Esophagus squamous epithelium (tissue), 5 donors: ENCODE results near the gene TEDDM1. TPM values are rescaled to one million over a fixed set of nuclear protein-coding genes. Genes with fewer than 3 reads are reported as not detected.

Source experiments
- DNase-seq: peaks from one replicate; lab custom pipeline; 2025; lab: John Stamatoyannopoulos, UW
- H3K27ac ChIP-seq, 4 donors: fragments of 200-600 bp; sonication (generic); one replicate each; pipeline ENCODE4 v1.5.1; 2016 to 2019; ENCODE audit warnings: mild to moderate bottlenecking in 1 of 4
- H3K27me3 ChIP-seq, 4 donors: fragments of 200-600 bp; sonication (generic); 1 replicate in 3 of 4; 2 replicates in 1 of 4; pipeline versions ENCODE4 v1.5.1 to v1.6.0; 2017 to 2021; ENCODE audit warnings: antibody characterized with exemption in 1 of 4
- H3K36me3 ChIP-seq, 3 donors: fragments of 200-600 bp; sonication (generic); one replicate each; pipeline ENCODE4 v1.5.1; 2016 to 2019
- H3K4me1 ChIP-seq, 3 donors: fragments of 200-600 bp; sonication (generic); one replicate each; pipeline ENCODE4 v1.5.1; 2017 to 2019
- H3K4me3 ChIP-seq, 4 donors: fragments of 200-600 bp; sonication (generic); 1 replicate in 3 of 4; 2 replicates in 1 of 4; pipeline ENCODE4 v1.5.1; 2016 to 2019; ENCODE audit warnings: mild to moderate bottlenecking in 2 of 4, moderate library complexity in 1 of 4
- H3K9me3 ChIP-seq, 3 donors: fragments of 200-600 bp; sonication (generic); one replicate each; pipeline ENCODE4 v1.5.1; 2016 to 2019
- POLR2A ChIP-seq, 4 donors: fragments of 450-650 bp; IDR thresholded peaks; one replicate each; pipeline ENCODE4 v1.6.1; 2017; ENCODE audit warnings: antibody characterized with exemption in 4 of 4, mild to moderate bottlenecking in 4 of 4, moderate library complexity in 3 of 4
- WGBS, 2 donors: methylation state at CpG; one replicate each; pipeline ENCODE4 v1.1.5; 2018; 5-methylcytosine and 5-hydroxymethylcytosine counted together
- intact Hi-C: fragments of 100-400 bp; cut with DNase I; formaldehyde crosslinking; loops from one replicate; pipeline ENCODE4 v1.15.0; 2022
- total RNA-seq, 4 donors: library from RNA; depleted of rRNA; stranded (reverse); fragments of >200 nt; gene quantifications; one replicate each; pipeline ENCODE4 v1.1.0, GENCODE V29; 2016
- TF ChIP-seq, protein P1 (sequence below), 6 experiments: fragments of 450-650 bp in 4 of 6; fragments of 200-600 bp in 2 of 6; sonication (generic) in 2 of 6; IDR thresholded peaks; one replicate each; pipeline ENCODE4 v1.5.1; 2016 to 2019; ENCODE audit warnings: antibody characterized with exemption in 6 of 6, mild to moderate bottlenecking in 4 of 6, moderate library complexity in 4 of 6
- donor health status: DM: yes; HTN: yes; CAD: no.

Gene TEDDM1
- total RNA-seq, 4 donors from 2014 or later, result not detected

DNA sequence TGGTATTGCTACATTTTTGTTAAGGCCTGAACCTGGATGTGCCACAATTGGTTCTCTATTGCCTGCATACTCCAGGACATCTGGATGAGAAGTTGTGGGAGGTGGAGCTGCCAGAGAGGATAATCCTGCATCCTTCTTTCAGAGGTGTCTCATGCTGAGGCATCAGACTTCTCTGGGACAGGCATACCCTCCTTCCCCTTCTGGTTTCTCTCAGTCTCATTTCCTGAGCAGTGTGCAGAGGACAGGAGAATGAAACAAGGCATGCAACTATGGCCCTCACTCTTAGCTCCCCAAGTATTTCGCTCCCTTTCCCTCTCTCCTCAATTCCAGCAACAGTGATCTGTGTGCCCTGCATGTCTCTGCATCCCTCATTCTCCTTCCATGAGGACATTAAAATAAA lies 41.9 kb upstream of the TEDDM1 start:
- 78 to 79% methylated on average over 1 of the region's 1 CpG for WGBS, 2 donors
- intact Hi-C loops, result no loop called here
- H3K36me3 ChIP-seq, result no peaks in the 10 kb centered on the region
- no peak overlapping the region for H3K27ac ChIP-seq
- H3K4me3 ChIP-seq, result no peak overlapping the region
- peaks cover 0 to 9% (median 0%) of the 10 kb centered on the region in 3 donors for H3K9me3 ChIP-seq
- H3K4me1 ChIP-seq, result no peaks in the 10 kb centered on the region
- TF ChIP-seq POLR2A (IDR thresholded peaks at IDR 0.05), result no peak
- TF ChIP-seq, protein P1, sequence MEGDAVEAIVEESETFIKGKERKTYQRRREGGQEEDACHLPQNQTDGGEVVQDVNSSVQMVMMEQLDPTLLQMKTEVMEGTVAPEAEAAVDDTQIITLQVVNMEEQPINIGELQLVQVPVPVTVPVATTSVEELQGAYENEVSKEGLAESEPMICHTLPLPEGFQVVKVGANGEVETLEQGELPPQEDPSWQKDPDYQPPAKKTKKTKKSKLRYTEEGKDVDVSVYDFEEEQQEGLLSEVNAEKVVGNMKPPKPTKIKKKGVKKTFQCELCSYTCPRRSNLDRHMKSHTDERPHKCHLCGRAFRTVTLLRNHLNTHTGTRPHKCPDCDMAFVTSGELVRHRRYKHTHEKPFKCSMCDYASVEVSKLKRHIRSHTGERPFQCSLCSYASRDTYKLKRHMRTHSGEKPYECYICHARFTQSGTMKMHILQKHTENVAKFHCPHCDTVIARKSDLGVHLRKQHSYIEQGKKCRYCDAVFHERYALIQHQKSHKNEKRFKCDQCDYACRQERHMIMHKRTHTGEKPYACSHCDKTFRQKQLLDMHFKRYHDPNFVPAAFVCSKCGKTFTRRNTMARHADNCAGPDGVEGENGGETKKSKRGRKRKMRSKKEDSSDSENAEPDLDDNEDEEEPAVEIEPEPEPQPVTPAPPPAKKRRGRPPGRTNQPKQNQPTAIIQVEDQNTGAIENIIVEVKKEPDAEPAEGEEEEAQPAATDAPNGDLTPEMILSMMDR (IDR thresholded peaks at IDR 0.05), result no peak
- H3K27me3 ChIP-seq, result no peaks in the 10 kb centered on the region
- DNase-seq, result no peak

DNA sequence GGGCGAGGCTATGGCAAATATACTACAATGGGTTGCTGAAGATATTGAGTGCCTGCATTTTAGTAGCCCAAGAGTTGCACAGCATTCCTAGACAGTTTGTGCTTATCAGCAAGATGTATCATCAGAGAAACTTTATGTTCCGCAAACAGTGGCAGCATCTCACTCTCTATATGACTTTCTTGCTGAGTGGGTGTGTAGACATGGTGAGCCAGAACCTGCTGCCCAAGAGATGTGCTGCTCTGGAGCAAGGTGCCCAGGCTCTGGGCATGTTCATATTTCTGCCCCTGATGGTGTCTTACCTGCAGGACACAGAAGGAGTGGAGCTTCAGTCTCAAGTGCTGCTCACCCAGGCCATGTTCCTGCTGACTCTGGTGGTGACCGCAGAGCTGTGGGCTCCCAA lies 41.3 kb upstream of the TEDDM1 start:
- Histone ChIP-seq H3K4me3 (no peak overlapping the region), H3K36me3 (no peaks in the 10 kb centered on the region), H3K4me1 (no peaks in the 10 kb centered on the region), H3K9me3 (peaks cover 0 to 9% (median 0%) of the 10 kb centered on the region in 3 donors), H3K27ac (no peak overlapping the region), H3K27me3 (no peaks in the 10 kb centered on the region)
- DNase-seq, result no peak
- TF ChIP-seq POLR2A (IDR thresholded peaks at IDR 0.05), result no peak
- TF ChIP-seq, protein P1 (IDR thresholded peaks at IDR 0.05), result no peak
- intact Hi-C loops, result no loop called here
- 50 to 95% methylated on average over 1 to 3 of the region's 3 CpGs for WGBS, 2 donors

DNA sequence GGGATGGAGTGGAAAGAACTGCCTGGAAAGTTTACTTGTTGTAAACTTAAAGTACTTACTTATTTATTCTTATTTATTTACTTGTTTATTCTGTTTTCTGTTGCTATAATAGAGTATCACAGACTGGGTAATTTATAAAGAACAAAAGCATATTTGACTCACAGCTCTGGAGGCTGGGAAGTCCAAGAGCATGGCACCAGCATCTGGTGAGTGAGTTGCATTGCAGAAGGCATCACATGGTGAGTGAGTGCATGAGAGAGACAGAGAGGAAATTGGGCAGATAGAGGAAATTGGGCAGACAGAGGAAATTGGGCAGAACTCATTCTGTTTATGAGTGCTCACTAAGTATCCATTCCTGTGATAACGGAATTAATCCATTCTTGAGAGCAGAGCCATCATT lies 37.9 kb upstream of the TEDDM1 start:
- peaks cover 0 to 9% (median 0%) of the 10 kb centered on the region in 3 donors for H3K9me3 ChIP-seq
- no peak for DNase-seq
- intact Hi-C loops, result no loop called here
- no peak for TF ChIP-seq POLR2A (IDR thresholded peaks at IDR 0.05)
- TF ChIP-seq, protein P1 (IDR thresholded peaks at IDR 0.05), result no peak
- H3K27me3 ChIP-seq, result no peaks in the 10 kb centered on the region
- no peaks in the 10 kb centered on the region for H3K36me3 ChIP-seq
- no peak overlapping the region for H3K4me3 ChIP-seq
- WGBS, 2 donors, result 81 to 100% methylated on average over 1 of the region's 1 CpG
- H3K27ac ChIP-seq, result no peak overlapping the region
- peaks cover 0 to 6% (median 0%) of the 10 kb centered on the region in 3 donors for H3K4me1 ChIP-seq

DNA sequence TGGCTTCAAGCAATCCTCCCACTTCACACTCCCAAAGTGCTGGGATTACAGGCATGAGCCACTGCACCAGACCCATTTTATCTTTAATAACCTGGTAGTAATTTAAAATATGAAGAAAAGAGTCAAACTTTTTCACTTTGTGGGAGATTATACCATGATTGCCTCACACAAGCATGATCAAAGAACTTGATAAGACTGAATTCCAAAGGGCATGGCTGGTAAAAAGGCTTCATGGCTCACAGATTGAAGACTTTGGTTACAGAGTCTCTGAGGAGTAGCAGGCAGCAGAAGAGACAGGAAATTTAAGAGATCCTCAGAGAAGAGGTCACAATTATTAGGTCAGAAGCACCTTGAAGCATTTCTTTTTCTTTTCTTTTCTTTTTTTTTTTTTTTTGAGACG lies 33.1 kb upstream of the TEDDM1 start:
- H3K27me3 ChIP-seq, result peaks cover 0 to 5% (median 0%) of the 10 kb centered on the region in 4 donors
- DNase-seq, result no peak
- H3K36me3 ChIP-seq, result no peaks in the 10 kb centered on the region
- intact Hi-C loops, result no loop called here
- WGBS, 2 donors, result 92% methylated on average over 1 of the region's 1 CpG
- peaks cover 0 to 14% (median 0%) of the 10 kb centered on the region in 3 donors for H3K4me1 ChIP-seq
- no peak overlapping the region for H3K4me3 ChIP-seq
- no peak for TF ChIP-seq POLR2A (IDR thresholded peaks at IDR 0.05)
- TF ChIP-seq, protein P1 (IDR thresholded peaks at IDR 0.05), result no peak
- peaks cover 0 to 6% (median 0%) of the 10 kb centered on the region in 3 donors for H3K9me3 ChIP-seq
- H3K27ac ChIP-seq, result no peak overlapping the region

DNA sequence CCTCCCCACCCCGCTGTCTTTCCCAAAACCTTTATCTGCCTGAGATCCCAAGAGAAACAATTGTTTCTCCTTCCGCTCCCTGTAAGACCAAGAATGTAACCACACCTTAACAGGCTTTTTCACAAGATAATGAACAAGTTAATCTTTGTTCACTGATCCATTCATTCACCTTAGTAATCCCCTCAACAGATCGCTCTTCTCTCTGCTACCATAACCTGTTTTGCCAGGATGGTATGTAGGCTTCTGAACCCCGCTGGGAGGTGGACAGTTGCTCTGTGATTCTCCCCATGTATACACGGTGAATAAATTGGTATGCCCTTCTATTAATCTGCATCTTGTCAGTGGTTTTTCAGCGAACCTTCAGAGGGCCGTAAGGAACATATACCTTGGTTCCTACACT lies 30.8 kb upstream of the TEDDM1 start:
- DNase-seq, result no peak
- WGBS, 2 donors, result 60 to 67% methylated on average over 7 of the region's 7 CpGs
- Histone ChIP-seq H3K27me3 (peaks cover 0 to 5% (median 0%) of the 10 kb centered on the region in 4 donors), H3K27ac (no peak overlapping the region), H3K36me3 (no peaks in the 10 kb centered on the region), H3K4me3 (no peak overlapping the region), H3K9me3 (no peaks in the 10 kb centered on the region), H3K4me1 (peaks cover 0 to 14% (median 0%) of the 10 kb centered on the region in 3 donors)
- intact Hi-C loops, result no loop called here
- TF ChIP-seq, protein P1 (IDR thresholded peaks at IDR 0.05), result no peak
- no peak for TF ChIP-seq POLR2A (IDR thresholded peaks at IDR 0.05)
